Measurements from ENCODE around the gene STAT5A.

Gene STAT5A

GRCh38 chr17:42268236-42268635 is 20.1 kb upstream of the STAT5A start:
- DNase-seq (ENCODE audit: low read depth in 2 of 2) = no peak

- no peak for DNase-seq (ENCODE audit: low read depth in 2 of 2)
Observed at GRCh38 chr17:42270170-42270535, 18.1 kb upstream of the STAT5A start.

GRCh38 chr17:42270596-42270995 is 17.7 kb upstream of the STAT5A start:
- DNase-seq (ENCODE audit: low read depth in 2 of 2) = no peak

DNA sequence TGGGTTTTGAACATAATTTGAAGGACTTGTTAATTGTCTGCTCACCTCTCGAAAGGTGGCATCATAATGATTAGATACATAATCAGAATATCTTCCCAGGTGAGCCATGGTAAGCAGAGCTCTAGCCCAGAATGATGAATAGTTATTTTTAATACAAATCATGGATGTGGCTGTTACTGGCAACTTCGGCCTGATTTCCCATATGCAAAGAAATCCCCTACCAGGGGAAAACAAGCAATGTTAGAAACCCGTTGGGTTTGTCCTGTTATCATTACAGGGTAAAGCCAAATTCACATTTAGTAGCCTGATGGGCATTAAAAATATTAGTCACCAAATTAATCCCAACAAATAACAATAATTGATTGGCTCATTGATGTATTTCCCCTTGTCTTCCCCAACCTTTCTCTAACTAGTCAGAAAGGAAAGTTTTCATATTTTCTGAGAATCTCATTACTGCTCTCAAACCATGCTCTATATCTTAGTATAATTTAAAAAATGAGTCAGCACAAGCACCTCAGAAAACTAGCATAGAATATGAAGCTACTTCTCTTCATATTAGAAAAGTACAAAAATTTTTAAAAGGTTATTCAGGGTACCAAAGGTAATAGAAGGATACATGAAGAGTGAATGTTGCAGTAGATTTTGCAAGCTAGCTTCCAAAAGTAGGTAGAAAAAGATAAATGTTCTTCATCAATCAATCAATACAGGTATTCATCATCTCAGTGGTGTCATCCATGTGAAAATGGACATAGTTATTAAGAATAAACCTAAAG is 17.1 kb upstream of the STAT5A start:
- no peak for DNase-seq (ENCODE audit: low read depth in 2 of 2)

DNA sequence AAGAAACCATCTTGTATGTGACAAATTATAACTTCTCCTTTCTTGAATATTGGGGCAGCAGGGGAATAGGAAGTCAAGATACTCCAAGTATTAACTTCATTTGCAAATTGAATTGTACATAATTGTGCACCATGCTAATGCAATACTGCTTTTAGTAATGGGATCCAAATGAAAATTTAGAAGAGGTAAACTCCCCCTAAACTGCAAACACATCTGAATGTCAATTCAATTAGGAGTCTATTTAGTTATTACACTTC is 16.6 kb upstream of the STAT5A start:
- no peak for DNase-seq (ENCODE audit: low read depth in 2 of 2)

- no peak for DNase-seq (ENCODE audit: low read depth in 2 of 2)
Observed at GRCh38 chr17:42272162-42272907, 16.0 kb upstream of the STAT5A start.

DNA sequence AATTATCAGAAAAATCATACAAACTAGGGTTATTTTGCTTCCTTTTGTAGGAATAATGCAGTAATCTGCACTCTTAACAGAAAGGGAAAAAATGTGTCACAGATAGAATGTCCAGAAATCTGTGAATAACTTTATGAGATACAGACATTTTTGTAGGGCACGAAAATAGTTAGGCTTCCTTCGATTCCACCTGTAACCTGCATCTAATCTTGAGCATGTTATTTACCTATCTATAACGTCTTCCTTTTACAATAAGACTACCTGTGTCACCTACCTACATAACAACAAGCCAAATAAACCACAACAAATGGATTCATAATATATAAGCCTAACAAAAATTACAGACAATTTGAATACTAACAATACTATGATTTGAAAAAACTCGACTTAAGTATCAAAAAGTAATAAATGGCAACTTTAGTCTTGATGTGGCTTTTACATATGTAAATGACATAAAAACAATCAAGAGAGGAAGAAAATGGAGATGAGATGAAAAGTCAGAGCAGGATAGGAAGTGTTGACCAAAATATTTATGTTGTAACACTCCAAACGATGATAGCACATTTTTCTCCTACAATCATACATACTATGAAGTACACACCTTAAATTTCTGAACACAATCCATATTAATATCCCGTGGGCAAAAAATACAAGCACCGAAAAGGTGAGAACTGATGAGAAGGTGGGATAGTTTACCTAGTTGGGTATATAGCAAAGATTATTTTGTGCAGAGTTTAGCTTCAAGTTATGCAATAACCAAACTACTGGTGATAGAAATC is 14.6 kb upstream of the STAT5A start:
- no peak for DNase-seq (ENCODE audit: low read depth in 2 of 2)

DNA sequence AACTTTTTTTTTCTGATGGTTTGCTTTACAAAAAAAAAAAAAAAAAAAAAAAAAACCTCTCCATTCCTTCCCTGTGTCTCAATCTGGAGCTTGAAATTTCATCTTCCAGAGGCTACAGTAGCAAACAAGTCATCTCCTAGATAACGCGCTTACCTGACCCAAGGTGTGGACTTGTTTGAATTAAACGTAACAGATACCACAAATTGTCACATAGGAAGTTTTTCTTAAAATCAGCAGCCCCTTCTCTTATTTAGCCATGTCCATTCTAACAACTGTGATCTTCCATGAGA is 14.1 kb upstream of the STAT5A start:
- no peak for DNase-seq (ENCODE audit: low read depth in 2 of 2)

DNA sequence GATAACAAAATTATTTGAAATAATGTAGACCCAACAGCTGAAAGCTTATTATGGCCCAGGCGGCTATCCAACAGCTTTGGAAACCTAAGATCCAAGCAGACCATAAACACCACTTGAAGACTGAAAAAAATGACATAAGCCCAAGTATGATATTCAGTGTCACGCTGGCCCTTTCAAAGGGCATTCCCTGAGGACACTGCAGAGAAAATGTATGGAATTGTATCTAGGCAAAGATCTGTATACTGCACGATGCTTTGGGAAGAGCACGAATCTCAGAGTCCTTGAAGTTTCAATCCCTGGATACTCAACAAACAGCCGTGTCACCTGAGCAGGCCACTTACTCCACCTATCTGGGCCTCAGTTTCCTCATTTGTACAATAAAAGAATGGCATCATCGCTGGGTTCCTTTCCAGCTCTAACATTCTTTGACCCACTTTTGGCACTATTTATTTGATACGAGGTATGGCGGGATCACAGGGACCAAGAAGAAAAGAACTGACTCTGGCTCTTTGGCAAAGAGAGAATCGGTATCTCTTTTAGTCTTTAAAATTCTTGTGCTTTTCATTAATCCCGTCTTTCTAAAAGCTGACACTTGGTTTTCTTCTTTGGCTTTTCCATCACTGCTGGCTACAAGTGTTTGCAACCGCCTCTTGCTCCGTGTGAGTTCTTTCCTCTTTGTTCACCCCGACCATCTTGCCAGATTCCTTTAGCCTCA is 13.3 kb upstream of the STAT5A start:
- DNase-seq (ENCODE audit: low read depth in 2 of 2) = no peak

DNA sequence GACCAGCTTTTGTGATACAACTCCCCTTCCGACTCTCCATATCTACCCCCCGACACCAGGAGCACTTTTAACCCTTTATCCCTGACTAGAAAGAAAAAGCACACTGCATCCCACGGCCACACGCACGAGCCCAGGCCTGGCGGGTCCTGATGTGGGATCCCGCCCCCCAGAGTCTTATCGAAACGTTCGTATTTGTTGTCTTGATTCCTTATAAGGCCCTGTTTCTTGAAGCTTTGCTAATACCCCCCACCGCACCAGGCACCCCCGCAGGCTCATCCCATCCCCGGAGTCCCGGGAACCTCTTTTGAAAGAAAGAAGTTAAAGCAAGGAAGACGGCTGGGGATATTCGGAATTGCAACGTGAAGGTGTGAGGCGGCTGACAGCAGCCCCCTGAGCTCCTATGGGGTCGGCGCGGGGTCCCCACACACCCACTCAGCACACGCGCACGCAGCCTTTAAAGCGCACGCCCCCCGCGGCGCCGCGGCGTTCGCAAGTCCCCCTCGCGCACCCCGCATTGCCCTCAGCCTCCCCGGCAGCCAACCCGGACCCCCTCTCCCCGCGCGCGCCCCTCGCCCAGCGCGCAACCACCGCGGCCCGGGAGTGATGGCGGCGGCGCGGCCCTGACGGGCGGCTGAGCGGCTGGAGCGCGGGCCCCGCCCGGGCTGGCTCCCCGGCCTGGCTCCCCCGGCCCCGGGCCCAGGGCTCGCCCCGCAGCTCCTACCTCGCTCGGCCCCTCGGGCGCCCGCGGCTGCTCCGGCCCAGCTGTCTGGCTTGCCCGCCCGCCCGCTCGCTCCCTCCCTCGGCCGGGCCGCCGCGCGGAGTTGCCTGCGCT is 12.6 kb upstream of the STAT5A start:
- DNase-seq (ENCODE audit: low read depth in 2 of 2) = no peak

GRCh38 chr17:42276359-42276608 is 12.0 kb upstream of the STAT5A start, which contains the start of gene STAT5B:
Gene STAT5B, minus strand, starts transcription at chr17:42276391. Its CDS starts 44,264 bp downstream, at chr17:42232127.
- peak in 1 of 2 donors; percentile 45 for DNase-seq (ENCODE audit: low read depth in 2 of 2)

- no peak for DNase-seq (ENCODE audit: low read depth in 2 of 2)
Observed at GRCh38 chr17:42276609-42277341, 11.5 kb upstream of the STAT5A start.

DNA sequence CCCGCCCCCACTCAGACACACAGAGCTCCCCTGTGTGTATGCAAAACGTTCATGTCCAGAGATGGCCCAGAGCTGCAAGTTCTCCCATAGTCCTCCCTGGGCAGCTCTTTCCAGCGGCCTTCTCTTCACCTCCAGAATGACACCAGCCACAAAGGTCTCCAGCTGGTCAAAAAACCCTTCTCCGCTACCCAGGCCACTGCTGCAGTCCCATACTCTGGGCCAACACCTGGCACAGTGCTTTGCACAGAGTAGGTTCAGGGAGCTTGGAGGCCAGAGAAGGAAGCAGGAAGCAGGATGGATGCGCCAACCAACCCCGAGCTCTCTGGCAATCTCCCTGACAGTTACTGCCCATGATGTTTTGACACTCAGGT is 11.0 kb upstream of the STAT5A start:
- DNase-seq (ENCODE audit: low read depth in 2 of 2) = no peak

DNA sequence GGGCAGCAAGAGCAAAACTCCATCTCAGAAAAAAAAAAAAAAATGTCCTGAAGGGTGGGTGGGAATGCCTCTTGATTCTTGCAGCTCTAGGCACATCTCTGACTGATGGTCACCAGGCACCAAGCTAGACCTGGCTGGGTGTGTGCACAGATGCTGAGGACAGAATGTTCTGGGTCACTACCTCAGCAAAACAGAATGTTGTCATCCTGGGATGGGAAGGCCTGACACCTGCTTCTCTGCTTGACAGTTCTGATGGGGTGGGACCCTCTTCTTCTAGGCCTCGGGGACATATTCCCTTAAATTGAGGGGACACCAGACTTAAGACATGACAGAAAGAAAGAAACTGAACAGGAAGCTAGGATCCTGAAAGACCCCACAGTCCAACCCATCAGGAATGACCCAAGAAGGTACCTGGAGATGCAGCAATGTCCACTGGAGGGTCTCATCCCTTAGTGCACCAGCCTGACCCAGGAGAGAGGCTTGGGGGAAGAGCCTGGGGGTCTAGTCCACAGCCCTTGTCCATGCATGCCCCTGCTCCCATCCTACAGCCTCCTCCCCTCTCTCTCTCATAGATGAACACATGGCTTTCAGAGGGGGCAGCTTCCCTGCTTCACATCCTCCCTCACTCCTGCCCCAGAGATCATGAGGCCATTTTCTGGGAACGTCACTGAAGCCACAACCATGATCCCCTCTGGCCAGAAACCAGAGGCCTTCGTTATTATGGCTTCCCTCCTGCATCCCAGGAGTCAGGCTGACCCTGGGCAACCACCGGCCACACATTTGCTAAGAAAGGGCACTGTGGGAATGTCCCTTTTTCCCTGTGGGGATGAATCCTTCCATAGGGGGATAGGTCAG is 8.3 kb upstream of the STAT5A start:
- no peak for DNase-seq (ENCODE audit: low read depth in 2 of 2)

- DNase-seq (ENCODE audit: low read depth in 2 of 2) = no peak
Observed at GRCh38 chr17:42281571-42282096, 6.7 kb upstream of the STAT5A start.

DNA sequence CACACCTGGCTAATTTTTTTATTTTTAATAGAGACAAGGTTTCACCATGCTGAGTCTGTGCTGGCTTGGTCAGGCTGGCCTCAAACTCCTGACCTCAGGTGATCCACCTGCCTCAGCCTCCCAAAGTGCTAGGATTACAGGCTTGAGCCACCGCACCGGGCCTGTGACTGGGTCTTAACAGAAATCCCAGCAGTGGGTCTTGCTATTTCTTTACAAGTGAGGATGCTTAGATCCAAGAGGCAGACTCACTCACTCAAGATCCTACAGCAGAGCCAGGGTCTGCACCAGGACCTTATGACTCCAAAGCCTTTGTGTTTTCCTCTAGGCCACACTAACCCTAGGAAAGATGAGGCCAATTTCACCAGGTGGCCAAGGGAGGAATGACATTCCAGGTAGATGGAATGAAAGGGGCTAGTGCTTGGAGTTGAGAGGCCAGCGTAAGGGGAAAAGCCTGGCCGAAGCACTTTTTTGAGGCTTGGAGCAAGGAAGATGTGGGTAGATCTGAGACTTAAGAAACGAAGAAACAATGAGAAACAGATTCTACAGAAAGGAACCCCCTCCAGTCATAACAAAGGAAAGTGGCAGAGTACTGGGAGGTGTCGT is 5.7 kb upstream of the STAT5A start:
- no peak for DNase-seq (ENCODE audit: low read depth in 2 of 2)

- no peak for DNase-seq (ENCODE audit: low read depth in 2 of 2)
Observed at GRCh38 chr17:42283241-42284023, 4.9 kb upstream of the STAT5A start.

DNA sequence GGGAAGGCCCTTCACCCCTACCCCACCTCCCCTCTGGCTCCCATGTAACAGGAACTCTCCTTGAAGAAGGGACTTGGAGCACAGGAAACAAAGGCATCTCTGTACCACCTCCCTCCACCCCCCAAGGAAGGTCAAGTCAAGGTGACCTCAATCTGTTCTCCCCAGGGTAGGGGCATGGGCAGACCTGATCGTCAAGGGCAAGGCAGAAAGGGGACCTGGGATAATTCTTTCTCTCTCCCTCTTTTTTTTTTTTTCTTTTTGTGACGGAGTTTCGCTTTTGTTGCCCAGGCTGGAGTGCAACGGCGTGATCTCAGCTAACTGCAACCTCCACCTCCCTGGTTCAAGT is 4.3 kb upstream of the STAT5A start:
- DNase-seq (ENCODE audit: low read depth in 2 of 2) = no peak

DNA sequence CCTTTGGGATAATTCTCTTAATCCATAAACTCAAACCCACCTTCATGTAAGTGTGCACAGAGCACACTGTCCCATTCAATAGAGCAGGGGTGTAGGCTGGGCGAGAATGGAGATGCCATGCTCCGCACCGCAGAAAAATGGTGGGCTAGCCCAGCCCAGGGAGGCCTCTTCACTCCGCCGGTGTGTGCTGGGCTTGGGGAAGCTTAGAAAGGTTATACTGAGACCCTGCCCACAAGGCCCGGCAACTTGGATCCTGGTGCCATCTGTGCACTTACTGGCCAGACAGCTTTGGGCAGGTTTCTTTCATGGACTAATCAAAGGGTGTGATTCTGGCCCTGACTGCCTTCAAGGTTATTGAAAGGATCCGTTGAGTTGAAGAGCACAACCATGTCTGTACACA is 3.7 kb upstream of the STAT5A start:
- no peak for DNase-seq (ENCODE audit: low read depth in 2 of 2)

Measured in stimulated activated CD4-positive, alpha-beta T cell treated with anti-CD3 and anti-CD28 coated beads, Interleukin-1b, Interleukin-23, amount 100 ng/mL, for 1 hour (primary cell).